NCI-H1092 treated with DMSO at 0.1 percent for 48 hours (cell line): ENCODE results near the gene RPN2.

Experiments
- DNase-seq: peaks from one replicate; lab custom pipeline; 2025; lab: John Stamatoyannopoulos, UW

Gene RPN2

GRCh38 chr20:37218976-37219375 is 39.8 kb downstream of the RPN2 start:
- DNase-seq = no peak

- DNase-seq = no peak
Measured at GRCh38 chr20:37219751-37220668, 40.9 kb downstream of the RPN2 start.

GRCh38 chr20:37220731-37221130 is 41.6 kb downstream of the RPN2 start:
- DNase-seq = no peak

- no peak for DNase-seq
Measured at GRCh38 chr20:37222086-37222485, 43.0 kb downstream of the RPN2 start.

- no peak for DNase-seq
Measured at GRCh38 chr20:37223053-37223452, 43.9 kb downstream of the RPN2 start.

GRCh38 chr20:37225146-37225545 is 46.0 kb downstream of the RPN2 start:
- no peak for DNase-seq

GRCh38 chr20:37226889-37227288 is 47.8 kb downstream of the RPN2 start:
- DNase-seq = no peak

GRCh38 chr20:37228082-37228481 is 49.0 kb downstream of the RPN2 start:
- no peak for DNase-seq

- DNase-seq = no peak
Measured at GRCh38 chr20:37228656-37229055, 49.5 kb downstream of the RPN2 start.

GRCh38 chr20:37229357-37229756 is 50.2 kb downstream of the RPN2 start:
- no peak for DNase-seq

GRCh38 chr20:37230200-37230599 is 51.1 kb downstream of the RPN2 start:
- no peak for DNase-seq

GRCh38 chr20:37231947-37232630 is 53.0 kb downstream of the RPN2 start:
- peak; percentile 59 for DNase-seq

GRCh38 chr20:37233548-37234253 is 54.6 kb downstream of the RPN2 start:
- DNase-seq = peak; percentile 35

- peak; percentile 56 for DNase-seq
Measured at GRCh38 chr20:37234254-37234581, 55.1 kb downstream of the RPN2 start.

GRCh38 chr20:37235065-37235464 is 55.9 kb downstream of the RPN2 start:
- peak; percentile 17 for DNase-seq

GRCh38 chr20:37236462-37236861 is 57.3 kb downstream of the RPN2 start:
- DNase-seq = no peak

- no peak for DNase-seq
Measured at GRCh38 chr20:37237656-37238055, 58.5 kb downstream of the RPN2 start.

GRCh38 chr20:37238426-37238825 is 59.3 kb downstream of the RPN2 start:
- DNase-seq = no peak

GRCh38 chr20:37238935-37239451 is 59.9 kb downstream of the RPN2 start:
- peak; percentile 34 for DNase-seq

GRCh38 chr20:37240337-37241067 is 61.4 kb downstream of the RPN2 start:
- no peak for DNase-seq

- no peak for DNase-seq
Measured at GRCh38 chr20:37242503-37242902, 63.4 kb downstream of the RPN2 start.
